ENCODE data around the gene RCL1. TPM values are rescaled to one million over a fixed set of nuclear protein-coding genes. Genes with fewer than 3 reads are reported as not detected.
"Not testable (repeated sequence)": the region's sequence is repeated elsewhere in the genome, so short reads cannot be mapped to it uniquely, and the experiment has no call there.

Gene RCL1, protein sequence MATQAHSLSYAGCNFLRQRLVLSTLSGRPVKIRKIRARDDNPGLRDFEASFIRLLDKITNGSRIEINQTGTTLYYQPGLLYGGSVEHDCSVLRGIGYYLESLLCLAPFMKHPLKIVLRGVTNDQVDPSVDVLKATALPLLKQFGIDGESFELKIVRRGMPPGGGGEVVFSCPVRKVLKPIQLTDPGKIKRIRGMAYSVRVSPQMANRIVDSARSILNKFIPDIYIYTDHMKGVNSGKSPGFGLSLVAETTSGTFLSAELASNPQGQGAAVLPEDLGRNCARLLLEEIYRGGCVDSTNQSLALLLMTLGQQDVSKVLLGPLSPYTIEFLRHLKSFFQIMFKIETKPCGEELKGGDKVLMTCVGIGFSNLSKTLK
- 10 to 100 TPM; 16.2 to 21.1 (median 20.3) TPM for polyA plus RNA-seq (ENCODE audit: insufficient read length in 3 of 3)

DNA sequence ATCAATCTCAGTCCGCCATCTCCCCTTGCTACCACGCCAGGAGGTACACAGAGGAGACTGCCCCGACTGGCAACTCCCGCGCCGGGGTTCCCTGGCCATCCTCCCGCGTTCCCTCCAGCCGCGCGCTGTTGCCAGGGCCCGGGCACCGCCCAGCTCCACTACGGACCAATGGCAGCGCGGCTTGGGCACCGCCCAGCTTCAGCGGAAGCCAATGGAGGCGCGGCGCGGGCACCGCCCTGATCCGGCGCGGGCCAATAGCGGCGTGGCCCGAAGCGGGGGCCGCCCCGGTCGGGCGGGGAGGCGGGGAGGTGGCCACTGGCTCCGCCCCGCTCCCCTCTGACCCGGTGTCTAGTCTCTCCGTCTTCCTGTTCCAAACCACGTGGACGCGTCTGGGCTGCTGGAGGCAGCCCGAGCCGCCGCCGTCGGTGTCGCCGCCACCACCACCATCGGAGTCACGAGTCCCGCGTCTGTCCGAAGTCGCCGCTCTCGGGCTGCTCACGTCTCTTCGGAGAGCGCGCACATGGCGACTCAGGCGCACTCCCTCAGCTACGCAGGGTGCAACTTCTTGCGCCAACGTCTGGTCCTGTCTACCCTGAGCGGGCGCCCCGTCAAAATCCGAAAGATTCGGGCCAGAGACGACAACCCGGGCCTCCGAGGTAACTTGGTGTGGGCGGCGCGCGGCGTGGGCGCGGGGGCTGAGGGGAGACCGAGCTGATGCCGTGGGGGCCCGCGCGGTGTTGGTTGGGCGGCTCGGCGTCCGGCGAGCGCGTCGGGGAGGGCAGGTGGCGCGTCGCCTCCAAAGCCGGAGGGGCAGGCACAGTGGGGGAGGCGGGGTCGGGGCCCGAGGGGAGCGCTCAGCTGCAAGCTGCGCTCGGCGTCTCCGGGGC lies at the start of gene RCL1:
Gene RCL1 (plus strand): TSS at position 373 of the 887 bp plus-strand sequence. CDS start 148 bp downstream, at position 521.
- DNase-seq (ENCODE audit: low read depth in 3 of 3, low spot score in 2 of 3): peak; percentile 77 to 90 (median 85)

DNA sequence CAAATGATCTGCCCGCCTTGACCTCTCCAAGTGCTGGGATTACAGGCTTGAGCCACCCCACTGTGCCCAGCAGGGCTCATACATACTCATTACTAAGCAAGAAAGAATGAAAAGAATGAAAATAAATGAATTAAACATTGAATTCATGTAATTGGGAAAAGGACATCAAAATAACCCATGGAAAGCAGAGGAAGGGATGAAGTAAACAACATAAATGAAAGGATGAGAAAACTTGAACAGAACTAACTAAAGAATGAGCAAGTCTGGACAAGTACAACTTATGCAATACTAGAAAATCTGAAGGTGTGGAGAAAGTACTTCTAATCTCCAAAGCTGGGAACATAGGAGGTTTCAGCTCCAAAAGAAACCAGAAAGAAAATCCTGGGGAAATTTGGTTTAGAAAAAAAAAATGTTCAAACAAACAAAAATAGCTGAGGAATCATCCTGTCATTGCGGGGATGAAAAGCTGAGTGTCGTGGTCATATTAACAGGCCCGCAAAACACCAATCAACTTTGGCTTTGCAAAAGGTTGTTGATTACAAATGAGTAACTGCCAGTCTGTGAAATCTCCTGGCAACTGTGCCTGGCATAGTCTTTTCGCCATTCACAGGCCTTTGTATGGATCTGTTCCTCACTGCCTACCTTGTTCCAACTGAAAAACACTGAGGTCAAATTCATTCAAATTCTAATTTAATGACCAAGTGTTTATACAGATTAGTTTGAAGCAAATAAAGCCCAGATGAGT lies 49.4 kb upstream of the RCL1 start:
- DNase-seq (ENCODE audit: low read depth in 3 of 3, low spot score in 2 of 3): no peak

DNA sequence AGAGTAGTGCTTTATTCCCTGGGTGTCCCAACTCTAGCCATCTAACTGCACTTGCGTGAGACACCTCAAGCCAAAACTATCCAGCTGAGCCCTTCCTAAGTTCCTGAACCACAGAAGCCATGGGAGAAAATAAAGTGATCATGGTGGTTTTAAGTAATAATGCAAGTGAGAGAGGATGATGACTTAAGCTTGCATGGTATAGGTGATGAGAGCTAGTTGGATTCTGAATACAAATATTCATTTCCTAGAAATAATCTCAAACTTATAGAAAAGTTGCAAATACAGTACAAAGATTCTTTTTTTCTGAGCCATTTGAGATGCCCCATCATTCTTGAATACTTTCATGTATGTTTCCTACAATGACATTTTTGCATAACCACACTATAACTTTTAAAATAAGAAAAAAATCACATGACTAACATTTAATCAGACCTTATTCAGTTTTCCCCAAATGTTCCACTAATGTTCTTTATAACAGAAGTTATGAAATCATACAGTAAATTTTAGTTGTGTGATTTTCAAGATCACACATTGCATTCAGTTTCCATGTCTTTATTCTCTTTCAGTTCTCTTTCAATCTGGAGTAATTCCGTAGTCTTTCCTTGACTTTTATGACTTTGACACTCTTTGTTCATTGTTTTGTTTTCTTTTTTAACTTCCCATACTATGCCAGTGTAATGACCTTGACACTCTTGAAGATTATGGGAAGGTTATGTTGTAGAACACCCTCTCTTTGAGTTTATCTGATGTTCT lies 46.3 kb upstream of the RCL1 start:
- DNase-seq (ENCODE audit: low read depth in 3 of 3, low spot score in 2 of 3): no peak

DNA sequence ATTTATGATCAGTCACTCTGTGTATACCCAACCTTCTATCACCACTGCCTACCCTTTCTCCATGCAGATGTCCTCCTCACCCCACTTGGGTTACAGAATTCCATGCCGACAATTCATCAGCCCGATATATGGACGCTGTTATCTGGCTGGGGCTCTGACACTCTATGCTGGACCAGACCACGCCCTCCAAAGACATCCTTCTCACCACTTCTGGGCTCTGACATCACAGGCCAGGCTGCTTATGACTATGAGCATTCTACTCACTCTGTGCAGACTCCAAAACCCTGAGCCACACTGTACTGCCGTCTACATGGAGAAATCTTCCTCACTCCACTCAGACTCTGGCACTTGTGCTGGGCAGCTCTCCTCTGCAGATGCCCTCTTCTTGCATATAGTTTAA lies 44.1 kb upstream of the RCL1 start:
- no peak for DNase-seq (ENCODE audit: low read depth in 3 of 3, low spot score in 2 of 3)

DNA sequence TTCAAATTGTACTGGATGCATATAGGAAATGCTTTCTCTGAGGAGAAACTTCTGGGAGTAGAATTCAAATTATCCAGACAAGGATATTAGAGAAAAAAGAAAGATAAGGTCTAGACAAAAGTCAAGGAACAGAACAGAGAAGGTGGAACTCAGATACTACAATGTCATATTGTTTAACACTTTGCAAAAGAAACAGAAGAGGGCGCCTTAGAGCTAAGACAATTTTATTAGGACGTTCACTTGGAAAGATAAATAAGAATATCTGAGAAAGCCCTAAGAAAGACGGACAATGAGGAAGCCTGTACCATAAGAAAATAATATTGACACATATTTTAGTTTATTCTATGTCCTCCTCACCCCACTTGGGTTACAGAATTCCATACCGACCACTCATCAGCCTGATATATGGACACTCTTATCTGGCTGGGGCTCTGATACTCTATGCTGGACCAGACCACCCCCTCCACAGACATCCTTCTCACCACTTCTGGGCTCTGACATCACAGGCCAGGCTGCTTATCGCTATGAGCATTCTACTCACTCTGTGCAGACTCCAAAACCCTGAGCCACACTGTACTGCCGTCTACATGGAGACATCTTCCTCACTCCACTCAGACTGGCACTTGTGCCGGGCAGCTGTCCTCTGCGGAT lies 42.6 kb upstream of the RCL1 start:
- no peak for DNase-seq (ENCODE audit: low read depth in 3 of 3, low spot score in 2 of 3)

DNA sequence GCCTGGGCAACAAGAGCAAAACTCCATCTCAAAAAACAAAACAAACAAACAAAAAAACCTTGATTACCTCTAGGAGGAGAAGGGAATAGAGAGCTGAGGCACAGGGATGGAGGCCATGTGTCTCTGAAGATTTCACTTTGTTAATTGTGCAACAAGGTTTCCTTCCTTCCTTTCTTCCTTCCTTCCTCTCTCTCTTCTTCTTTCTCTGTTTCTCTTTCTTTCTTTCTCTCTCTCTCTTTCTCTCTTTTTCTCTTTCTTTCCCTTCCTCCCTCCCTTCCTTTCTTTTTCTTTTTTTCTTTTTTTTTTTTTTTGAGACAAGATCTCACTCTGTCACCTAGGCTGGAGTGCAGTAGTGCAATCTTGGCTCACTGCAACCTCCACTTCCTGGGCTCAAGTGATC lies 38.2 kb upstream of the RCL1 start:
- not testable (repeated sequence) for DNase-seq (ENCODE audit: low read depth in 3 of 3, low spot score in 2 of 3)

DNA sequence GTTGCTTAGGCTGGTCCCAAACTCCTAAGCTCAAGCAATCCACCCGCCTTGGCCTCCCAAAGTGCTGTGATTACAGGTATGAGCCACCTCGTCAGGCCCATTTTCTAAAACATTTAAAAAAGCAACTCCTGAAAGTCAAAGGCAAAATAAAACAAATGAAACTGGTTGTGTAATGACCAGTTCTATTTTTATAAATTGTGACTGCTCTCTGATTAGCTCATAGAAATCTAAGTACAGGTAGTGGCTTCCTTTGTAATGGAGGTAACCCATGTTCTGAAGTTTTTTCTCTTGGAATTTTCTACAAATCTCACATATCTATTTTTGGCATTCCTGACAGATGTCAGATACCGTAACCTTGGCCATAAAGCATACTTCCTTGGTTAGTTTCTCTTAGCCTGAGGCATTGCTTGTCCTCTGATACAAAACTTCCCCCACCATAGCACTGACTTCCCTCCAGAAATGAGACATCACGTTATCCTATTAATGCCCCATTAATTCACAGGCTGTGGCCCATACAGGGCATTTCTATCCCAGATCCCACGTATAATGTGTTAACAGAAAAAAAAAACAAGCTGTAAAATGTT lies 37.6 kb upstream of the RCL1 start:
- DNase-seq (ENCODE audit: low read depth in 3 of 3, low spot score in 2 of 3): no peak

DNA sequence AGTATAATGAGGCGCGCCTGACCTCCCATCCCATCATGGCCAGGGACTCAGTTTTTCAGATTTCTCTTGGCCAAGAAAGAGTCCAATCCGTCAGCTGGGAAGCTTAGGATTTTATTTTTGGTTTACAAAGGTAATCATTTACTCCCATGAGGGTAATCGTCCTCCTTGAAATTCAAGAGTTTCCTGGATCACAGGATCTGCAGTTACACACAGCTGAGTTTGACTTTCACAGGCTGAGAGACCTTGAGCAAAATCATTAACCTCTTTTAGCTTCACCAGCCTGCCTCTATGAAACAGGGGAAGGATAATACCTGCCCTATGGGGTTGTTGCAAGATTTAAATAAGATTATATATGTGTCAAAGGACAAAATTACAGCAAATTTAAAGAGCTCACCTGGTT lies 36.3 kb upstream of the RCL1 start:
- DNase-seq (ENCODE audit: low read depth in 3 of 3, low spot score in 2 of 3): no peak

DNA sequence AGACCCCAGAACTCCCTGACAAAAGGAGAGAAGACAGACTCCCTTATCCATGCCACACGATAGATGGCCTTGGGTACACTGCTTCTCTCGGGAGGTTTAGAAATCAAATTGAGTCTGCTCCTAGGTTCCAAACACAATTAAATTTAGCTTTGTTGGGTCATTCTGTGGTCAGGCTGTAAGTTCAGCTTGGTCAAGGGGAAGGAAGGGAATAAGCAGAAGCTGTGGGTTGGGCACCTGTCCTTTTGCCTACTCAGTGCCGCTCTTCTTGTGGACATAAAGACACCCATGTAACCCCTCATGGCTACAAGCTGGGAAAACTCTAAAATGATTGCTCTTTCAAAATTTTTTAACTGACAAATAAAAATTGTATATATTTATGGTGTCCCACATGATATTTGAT lies 32.6 kb upstream of the RCL1 start:
- no peak for DNase-seq (ENCODE audit: low read depth in 3 of 3, low spot score in 2 of 3)

DNA sequence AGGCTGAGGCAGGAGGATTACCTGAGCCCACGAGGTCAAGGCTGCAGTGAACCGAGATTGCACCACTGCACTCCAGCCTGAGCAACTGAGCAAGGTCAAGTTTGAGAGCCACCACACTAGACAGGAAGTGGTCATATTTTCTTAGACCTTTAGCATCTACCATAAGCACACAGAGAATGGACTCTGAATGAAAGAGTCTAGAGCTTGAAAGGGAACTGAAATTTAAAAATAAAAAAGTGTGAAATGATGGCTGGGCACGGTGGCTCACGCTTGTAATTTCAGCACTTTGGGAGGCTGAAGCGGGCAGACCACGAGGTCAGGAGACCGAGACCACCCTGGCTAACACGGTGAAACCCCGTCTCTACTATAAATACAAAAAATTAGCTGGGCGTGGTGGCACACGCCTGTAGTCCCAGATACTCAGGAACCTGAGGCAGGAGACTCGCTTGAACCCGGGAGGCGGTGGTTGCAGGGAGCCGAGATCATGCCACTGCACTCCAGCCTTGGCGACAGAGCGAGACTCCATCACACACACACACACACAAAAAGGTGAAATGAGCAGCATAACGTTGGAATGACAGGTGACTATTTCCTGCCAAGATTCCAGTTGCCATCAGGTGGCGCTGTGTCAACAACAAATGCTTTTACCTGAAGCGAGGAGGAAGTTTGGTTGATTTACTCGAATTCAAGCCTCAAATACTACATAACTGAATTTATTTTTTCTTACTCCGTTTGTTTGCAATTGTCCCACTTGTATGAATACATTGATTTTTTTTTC lies 30.4 kb upstream of the RCL1 start:
- DNase-seq (ENCODE audit: low read depth in 3 of 3, low spot score in 2 of 3): peak in 2 of 3 donors; percentile 64 to 69

DNA sequence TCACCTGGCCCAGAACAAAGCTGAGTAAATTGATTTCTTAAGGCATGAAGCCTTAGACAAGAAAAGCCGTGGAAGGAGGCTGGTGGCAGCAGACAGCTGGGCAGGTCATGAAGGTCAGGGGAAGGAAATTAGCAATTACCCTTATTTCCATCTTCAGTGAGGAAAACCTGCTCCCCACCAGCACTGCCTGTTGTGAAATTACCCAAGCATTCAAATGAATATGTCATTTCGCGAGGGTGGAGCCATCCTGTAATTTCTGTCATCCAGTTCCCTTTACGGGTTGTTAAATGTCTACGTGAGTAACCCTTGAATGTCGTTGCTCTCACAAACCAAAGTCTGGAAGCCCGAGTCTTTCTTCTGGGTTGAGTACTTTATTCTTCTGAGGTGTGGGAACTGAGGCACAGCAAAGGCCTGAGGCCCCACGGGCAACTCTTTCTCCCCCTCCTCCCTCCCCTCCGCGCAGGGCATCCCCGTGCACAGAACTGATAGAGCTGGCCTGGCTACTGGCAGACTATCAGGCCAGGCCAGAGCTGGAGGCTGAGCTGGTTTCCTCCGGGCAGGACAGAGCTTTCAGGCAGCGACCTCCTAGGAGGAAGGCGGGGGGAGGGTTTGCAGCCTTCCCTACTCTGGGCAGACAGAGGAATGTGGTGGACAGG lies 29.7 kb upstream of the RCL1 start:
- DNase-seq (ENCODE audit: low read depth in 3 of 3, low spot score in 2 of 3): no peak

DNA sequence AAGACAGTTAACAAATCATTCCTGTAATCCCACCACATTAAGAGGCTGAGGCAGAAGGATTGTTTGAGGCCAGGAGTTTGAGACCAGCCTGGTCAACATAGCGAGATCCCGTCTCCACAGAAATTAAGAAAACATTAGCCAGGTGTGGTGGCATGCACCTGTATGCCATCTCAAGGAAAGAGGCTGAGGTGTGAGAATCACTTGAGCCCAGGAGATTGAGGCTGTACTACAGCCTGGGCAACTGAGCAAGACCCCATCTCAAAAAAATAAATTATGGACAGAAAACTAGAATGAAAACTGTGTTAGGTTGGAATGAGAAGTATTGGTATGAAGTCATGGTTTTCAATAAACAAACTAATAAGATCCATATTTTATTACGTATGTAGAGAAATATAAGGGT lies 28.7 kb upstream of the RCL1 start:
- no peak for DNase-seq (ENCODE audit: low read depth in 3 of 3, low spot score in 2 of 3)

DNA sequence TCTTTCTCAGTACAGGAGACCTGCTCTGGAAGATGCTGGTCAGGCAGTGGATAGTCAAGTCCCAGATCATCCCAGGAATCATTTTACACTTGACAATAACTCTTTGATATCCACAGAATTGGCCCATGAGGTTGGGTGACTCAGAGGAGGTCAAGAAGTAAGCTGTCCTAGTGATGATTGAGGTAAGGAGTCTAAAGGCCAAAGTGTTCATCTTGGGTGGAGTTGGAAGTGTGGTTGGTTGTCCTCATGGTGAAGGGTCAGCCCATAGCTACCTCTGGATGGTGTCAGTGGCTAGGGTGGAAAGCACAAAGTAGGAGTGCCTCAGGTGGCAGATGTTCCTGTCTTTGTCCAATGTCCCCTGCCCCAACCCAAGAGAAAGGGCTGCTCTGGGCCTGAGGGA lies 24.1 kb upstream of the RCL1 start:
- no peak for DNase-seq (ENCODE audit: low read depth in 3 of 3, low spot score in 2 of 3)

DNA sequence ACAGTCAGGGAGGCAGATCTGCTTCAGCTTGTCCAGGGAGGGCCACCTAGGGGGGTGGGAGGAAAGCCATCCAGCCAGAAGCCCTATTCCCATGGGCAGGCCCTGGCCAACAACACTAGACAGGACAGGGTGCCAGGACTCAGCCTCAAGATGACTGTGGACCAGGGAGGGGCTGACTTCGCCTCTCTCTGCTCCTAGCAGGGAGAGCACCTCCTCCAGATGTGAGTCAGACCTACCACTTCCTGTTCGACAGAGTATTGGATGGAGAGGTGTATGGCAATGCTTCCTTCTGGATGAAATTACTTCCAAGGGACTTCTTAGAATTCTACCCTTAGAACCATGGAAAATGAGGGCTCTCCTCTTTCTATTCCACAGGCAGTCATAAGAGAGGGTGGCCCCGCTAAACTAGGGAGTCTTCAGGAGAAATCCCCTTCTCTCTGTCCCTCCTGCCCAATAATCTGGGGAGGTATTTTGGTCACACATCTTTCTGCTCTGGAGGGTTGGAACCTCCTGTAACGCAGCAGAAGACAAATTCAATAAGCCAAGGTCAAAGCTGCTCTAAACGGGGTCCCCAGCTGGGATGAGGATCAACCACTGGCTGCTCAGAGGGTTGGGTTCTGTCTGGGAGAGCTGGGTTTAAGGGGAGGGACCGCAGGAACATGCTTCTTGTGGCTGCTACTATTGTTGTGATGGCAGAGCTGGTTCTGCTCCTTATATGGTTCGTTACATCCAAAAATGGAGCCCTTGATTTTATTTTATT lies 23.2 kb upstream of the RCL1 start:
- DNase-seq (ENCODE audit: low read depth in 3 of 3, low spot score in 2 of 3): no peak

DNA sequence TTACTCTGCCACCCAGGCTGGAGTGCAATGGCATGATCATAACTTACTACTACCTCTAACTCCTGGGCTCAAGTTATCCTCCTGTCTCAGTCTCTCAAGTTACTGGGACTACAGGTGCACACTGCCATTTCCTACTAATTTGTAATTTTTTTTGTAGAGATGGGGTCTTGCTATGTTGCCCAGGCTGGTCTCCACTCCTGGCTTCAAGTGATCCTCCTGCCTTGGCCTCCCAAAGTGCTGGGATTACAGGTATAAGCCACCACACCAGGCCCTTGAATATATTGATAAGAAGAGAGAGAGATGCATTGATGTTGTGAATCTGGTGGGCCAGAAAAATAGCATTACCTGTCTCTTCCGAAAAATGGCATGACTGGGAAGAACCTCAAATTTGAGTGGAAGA lies 21.0 kb upstream of the RCL1 start:
- no peak for DNase-seq (ENCODE audit: low read depth in 3 of 3, low spot score in 2 of 3)

DNA sequence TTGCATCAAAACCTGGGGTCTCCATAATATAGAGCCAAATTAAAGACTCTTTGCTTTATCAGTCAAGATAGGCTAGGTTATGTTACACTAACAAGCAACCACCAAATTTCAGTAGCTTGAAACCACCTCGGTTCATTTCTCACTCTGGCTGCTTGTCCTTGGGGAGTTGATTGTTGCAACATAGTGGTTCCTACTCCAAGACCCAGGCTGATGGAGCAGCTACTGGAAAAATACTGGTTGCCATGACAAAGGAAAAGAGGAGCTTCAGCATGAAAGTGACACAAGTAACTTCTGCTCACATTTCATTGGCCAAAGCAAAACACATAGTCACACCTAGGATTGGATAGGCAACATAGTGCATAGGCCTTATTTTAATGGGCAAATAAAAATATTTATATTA lies 18.5 kb upstream of the RCL1 start:
- DNase-seq (ENCODE audit: low read depth in 3 of 3, low spot score in 2 of 3): no peak

DNA sequence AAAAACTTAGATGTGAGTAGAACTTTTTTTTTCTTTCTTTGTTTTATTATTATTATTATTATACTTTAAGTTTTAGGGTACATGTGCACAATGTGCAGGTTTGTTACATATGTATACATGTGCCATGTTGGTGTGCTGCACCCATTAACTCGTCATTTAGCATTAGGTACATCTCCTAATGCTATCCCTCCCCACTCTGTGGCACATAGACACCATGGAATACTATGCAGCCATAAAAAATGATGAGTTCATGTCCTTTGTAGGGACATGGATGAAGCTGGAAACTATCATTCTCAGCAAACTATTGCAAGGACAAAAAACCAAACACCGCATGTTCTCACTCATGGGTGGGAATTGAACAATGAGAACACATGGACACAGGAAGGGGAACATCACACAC lies 17.8 kb upstream of the RCL1 start:
- DNase-seq (ENCODE audit: low read depth in 3 of 3, low spot score in 2 of 3): not testable (repeated sequence)

Data from right renal cortex interstitium (tissue), 3 donors.